22Rv1 (cell line): ENCODE data around the gene CHSY1.

Experiments used
- H3K27ac ChIP-seq: fragments of 450-650 bp; 2 replicates; pipeline ENCODE4 v1.5.1; 2017
- CTCF ChIP-seq: fragments of 450-650 bp; IDR thresholded peaks from 2 replicates; pipeline ENCODE4 v1.5.1; 2017; ENCODE audit warnings: mild to moderate bottlenecking
- ZFX ChIP-seq: fragments of 450-650 bp; IDR thresholded peaks from 2 replicates; pipeline ENCODE4 v1.6.1; 2017; ENCODE audit warnings: antibody characterized with exemption, borderline replicate concordance

Gene CHSY1

GRCh38 chr15:101242160-101242998 is 9.5 kb downstream of the CHSY1 start:
- no peak overlapping the region for H3K27ac ChIP-seq
- TF ChIP-seq CTCF (no peak), ZFX (no peak)

GRCh38 chr15:101240358-101240757 is 11.5 kb downstream of the CHSY1 start:
- H3K27ac ChIP-seq, result no peak overlapping the region
- TF ChIP-seq CTCF (no peak), ZFX (no peak)

- no peak for TF ChIP-seq ZFX
- no peak for TF ChIP-seq CTCF
- no peak overlapping the region for H3K27ac ChIP-seq
Measured at GRCh38 chr15:101239724-101240136, 12.1 kb downstream of the CHSY1 start.

- TF ChIP-seq ZFX (no peak), CTCF (no peak)
- H3K27ac ChIP-seq, result no peak overlapping the region
Measured at GRCh38 chr15:101237251-101237650, 14.6 kb downstream of the CHSY1 start.

- no peak overlapping the region for H3K27ac ChIP-seq
- TF ChIP-seq CTCF (no peak), ZFX (no peak)
Measured at GRCh38 chr15:101233651-101234280, 18.1 kb downstream of the CHSY1 start.

GRCh38 chr15:101232677-101233076 is 19.2 kb downstream of the CHSY1 start:
- TF ChIP-seq ZFX, result no peak
- TF ChIP-seq CTCF, result no peak
- no peak overlapping the region for H3K27ac ChIP-seq

GRCh38 chr15:101228313-101228712 is 23.5 kb downstream of the CHSY1 start:
- TF ChIP-seq CTCF, result no peak
- TF ChIP-seq ZFX, result no peak
- H3K27ac ChIP-seq, result no peak overlapping the region
